K562 (cell line): Measurements from ENCODE around the gene PRDM8. TPM values are rescaled to one million over a fixed set of nuclear protein-coding genes. Genes with fewer than 3 reads are reported as not detected.
A peak's percentile ranks its signal among the peaks of the same experiment; 100 is the strongest.

Source experiments
- ATAC-seq: fragments of 200-7000 bp; cut with Tn5 transposase; 3 replicates; pipeline ENCODE4 v1.9.1; 2020; ENCODE audit warnings: moderate library complexity
- BruUV-seq: library from RNA; stranded (reverse); fragments of 400-500 nt; replicated peaks from 2 replicates; lab custom pipeline; 2021; lab: Mats Ljungman, UMichigan
- CTCF ChIA-PET: fragments of 300-600 bp; formaldehyde crosslinking; extraction: SDS; loops from one replicate; lab custom pipeline; 2021; ENCODE audit warnings: low intra/inter-chr PET ratio; lab: Yijun Ruan, JAX
- POLR2A ChIA-PET: fragments of 300-600, 350-650 bp; sonication (Branson Sonifier 250); formaldehyde crosslinking; extraction: SDS; loops from one replicate; lab custom pipeline; 2021; ENCODE audit warnings: antibody characterized with exemption, inconsistent platforms; lab: Yijun Ruan, JAX
- DNase-seq, 4 experiments: peaks; one replicate each; pipeline versions ENCODE4 v3.0.0 to v3.0.0-alpha.2; 2011 to 2018; ENCODE audit warnings: low spot score in 3 of 4, mixed read lengths in 3 of 4; ENCODE audit errors: extremely low read depth in 1 of 4
- FAIRE-seq: peaks from 2 replicates; lab custom pipeline; 2011; peaks lifted over from hg19 to GRCh38; lab: Jason Lieb, UNC
- H2AFZ ChIP-seq: 2 replicates; pipeline ENCODE4 v1.6.0; 2011; ENCODE audit warnings: low read depth, low read length, control low read depth, inconsistent platforms
- H3K27ac ChIP-seq: fragments of 200-600 bp; 3 replicates; pipeline ENCODE4 v1.8.0; 2011; ENCODE audit warnings: low read depth, mild to moderate bottlenecking, control low read depth, inconsistent platforms, low read length, moderate library complexity, mixed read lengths; ENCODE audit errors: extremely low read depth
- H3K27me3 ChIP-seq, 2 experiments: fragments of 300-600 bp in 1 of 2; 2 replicates in 1 of 2; 3 replicates in 1 of 2; pipeline versions ENCODE4 v1.6.0 to v1.8.0; 2011; ENCODE audit warnings: inconsistent platforms in 2 of 2, low read length in 2 of 2, mild to moderate bottlenecking in 1 of 2, mixed read lengths in 1 of 2, moderate library complexity in 1 of 2; ENCODE audit not compliant: control insufficient read depth in 2 of 2, insufficient read depth in 2 of 2
- H3K36me3 ChIP-seq: fragments of 300-600 bp; 3 replicates; pipeline ENCODE4 v1.8.0; 2011; ENCODE audit warnings: mild to moderate bottlenecking, low read length, inconsistent platforms; ENCODE audit not compliant: control insufficient read depth, insufficient read depth
- H3K4me1 ChIP-seq, 2 experiments: fragments of 200-600 bp in 1 of 2; replicated peaks in 1 of 2; 2 replicates in 1 of 2; 3 replicates in 1 of 2; pipeline versions ENCODE4 v1.5.1 to v1.8.0; 2011; ENCODE audit warnings: inconsistent platforms in 2 of 2, low read length in 2 of 2, mild to moderate bottlenecking in 1 of 2, mixed read lengths in 1 of 2, moderate library complexity in 1 of 2; ENCODE audit not compliant: control insufficient read depth in 2 of 2, insufficient read depth in 2 of 2
- H3K4me2 ChIP-seq: 2 replicates; pipeline ENCODE4 v1.6.1; 2011; ENCODE audit warnings: low read length, control low read depth, inconsistent platforms, mixed read lengths; ENCODE audit not compliant: insufficient read depth
- H3K4me3 ChIP-seq: fragments of 200-600 bp; sonication (generic), shearing (Covaris generic); 2 replicates; pipeline ENCODE4 v1.5.1; 2016; ENCODE audit warnings: control low read depth, inconsistent platforms
- H3K79me2 ChIP-seq: fragments of 200-600 bp; 3 replicates; pipeline ENCODE4 v1.8.0; 2011; ENCODE audit warnings: low read length, inconsistent platforms; ENCODE audit not compliant: control insufficient read depth, insufficient read depth
- H3K9ac ChIP-seq, 2 experiments: 2 replicates each; pipeline versions ENCODE4 v1.6.0 to v1.6.1; 2011; ENCODE audit warnings: low read depth in 2 of 2, low read length in 2 of 2, control low read depth in 1 of 2, inconsistent platforms in 1 of 2, mild to moderate bottlenecking in 1 of 2, mixed read lengths in 1 of 2; ENCODE audit not compliant: insufficient read depth in 1 of 2
- H3K9me1 ChIP-seq: one replicate; pipeline ENCODE4 v1.6.0; 2011; ENCODE audit warnings: inconsistent platforms, mild to moderate bottlenecking, low read length, moderate library complexity; ENCODE audit not compliant: control insufficient read depth, insufficient read depth
- H3K9me3 ChIP-seq: replicated peaks from 2 replicates; pipeline ENCODE4 v1.5.1; 2011; ENCODE audit warnings: low read depth, low read length, inconsistent platforms; ENCODE audit not compliant: control insufficient read depth, insufficient read depth
- H4K20me1 ChIP-seq: replicated peaks from 2 replicates; pipeline ENCODE4 v1.6.1; 2011; ENCODE audit warnings: low read length, inconsistent platforms, mixed read lengths; ENCODE audit not compliant: control insufficient read depth, insufficient read depth
- CEBPG ChIP-seq, 3 experiments: fragments of 200-800 bp in 1 of 3; sonication (Bioruptor generic) in 1 of 3; sonication (generic) in 1 of 3; formaldehyde crosslinking in 1 of 3; IDR thresholded peaks in 2 of 3; conservative IDR thresholded peaks in 1 of 3; 2 replicates each; pipeline versions ENCODE4 v1.6.1 to v1.8.0; 2016 to 2022; ENCODE audit warnings: missing compliant biosample characterization in 2 of 3, missing genetic modification characterization in 2 of 3, mild to moderate bottlenecking in 1 of 3, missing genetic modification reagents in 1 of 3
- CREB5 ChIP-seq: fragments of 250-450 bp; sonication (Bioruptor Pico); IDR thresholded peaks from 2 replicates; pipeline ENCODE4 v1.5.0; 2020; ENCODE audit warnings: mild to moderate bottlenecking
- ERF ChIP-seq: fragments of 450-650 bp; formaldehyde crosslinking; IDR thresholded peaks from 2 replicates; pipeline ENCODE4 v1.4.0; 2020; ENCODE audit warnings: mild to moderate bottlenecking, mixed read lengths
- NFATC3 ChIP-seq: fragments of 450-650 bp; IDR thresholded peaks from 2 replicates; pipeline ENCODE4 v1.6.1; 2017; ENCODE audit warnings: mild to moderate bottlenecking
- PTRF ChIP-seq: fragments of 450-650 bp; IDR thresholded peaks from 2 replicates; pipeline ENCODE4 v1.6.1; 2016; ENCODE audit warnings: mild to moderate bottlenecking, missing genetic modification characterization, missing compliant biosample characterization
- SFPQ ChIP-seq: fragments of 200-400 bp; formaldehyde crosslinking; IDR thresholded peaks from 2 replicates; pipeline ENCODE4 v1.6.1; 2017; ENCODE audit warnings: mild to moderate bottlenecking, low read depth, low read length, moderate library complexity
- ZNF449 ChIP-seq: fragments of 250-450 bp; sonication (Bioruptor Pico); IDR thresholded peaks from 2 replicates; pipeline ENCODE4 v1.8.0; 2022; ENCODE audit warnings: moderate library complexity, mild to moderate bottlenecking, inconsistent platforms
- WGBS: fragments of 100-300 bp; shearing (Covaris generic); methylation state at CpG from one replicate; pipeline ENCODE4 v1.1.6; 2016; ENCODE audit warnings: low coverage, mixed read lengths; ENCODE audit not compliant: insufficient coverage; ENCODE audit errors: missing lambda C conversion rate; 5-methylcytosine and 5-hydroxymethylcytosine counted together
- in situ Hi-C: fragments of 300-500 bp; cut with MboI; formaldehyde crosslinking; loops from 4 replicates; pipeline ENCODE4 v1.15.0; 2018; ENCODE audit warnings: inconsistent platforms, mixed read lengths
- intact Hi-C: fragments of 100-400 bp; cut with micrococcal nuclease; formaldehyde crosslinking; loops from 2 replicates; pipeline ENCODE4 v1.14.2; 2022
- polyA plus RNA-seq, 8 experiments: library from polyadenylated mRNA; depleted of rRNA in 4 of 8; stranded (reverse) in 5 of 8; unstranded in 3 of 8; fragments of >200 nt; fragmentation: Nextera tagmentation in 2 of 8; fragmentation: Illumina TruSeq in 1 of 8; extraction: Ambion mirVana in 2 of 8; extraction: Trizol in 1 of 8; gene quantifications; 2 replicates each; pipeline versions ENCODE4 v1.2.1 to v1.2.3, GENCODE V29; 2011 to 2014; ENCODE audit warnings: inconsistent platforms in 1 of 8, missing spikeins in 1 of 8
- total RNA-seq, 7 experiments: library from RNA; depleted of rRNA in 6 of 7; stranded (reverse); fragments of >200 nt in 6 of 7; fragmentation: Illumina TruSeq in 2 of 7; extraction: Trizol in 2 of 7; gene quantifications; 2 replicates each; pipeline versions ENCODE4 v1.2.1 to v1.2.3, GENCODE V29; 2011 to 2021; ENCODE audit warnings: low replicate concordance in 1 of 7
- TF ChIP-seq, protein P1 (sequence below): fragments of 450-650 bp; formaldehyde crosslinking; IDR thresholded peaks from 2 replicates; pipeline ENCODE4 v1.4.0; 2020; ENCODE audit warnings: mild to moderate bottlenecking, moderate library complexity
- TF ChIP-seq, protein P2 (sequence below): sonication (generic); formaldehyde crosslinking; IDR thresholded peaks from 2 replicates; pipeline ENCODE4 v1.8.1; 2023; ENCODE audit warnings: mild to moderate bottlenecking, missing genetic modification reagents, moderate library complexity
- TF ChIP-seq, protein P3 (sequence below): fragments of 250-450 bp; sonication (Bioruptor Pico); IDR thresholded peaks from 2 replicates; pipeline ENCODE4 v1.8.0; 2021; ENCODE audit warnings: moderate library complexity, mild to moderate bottlenecking, inconsistent platforms

Gene PRDM8
- total and polyA plus RNA-seq, 9 of the 15 experiments (the other 6 are each of a cell fraction or from before 2014, with no cell fraction given): 0.40 TPM; not detected in 8

DNA sequence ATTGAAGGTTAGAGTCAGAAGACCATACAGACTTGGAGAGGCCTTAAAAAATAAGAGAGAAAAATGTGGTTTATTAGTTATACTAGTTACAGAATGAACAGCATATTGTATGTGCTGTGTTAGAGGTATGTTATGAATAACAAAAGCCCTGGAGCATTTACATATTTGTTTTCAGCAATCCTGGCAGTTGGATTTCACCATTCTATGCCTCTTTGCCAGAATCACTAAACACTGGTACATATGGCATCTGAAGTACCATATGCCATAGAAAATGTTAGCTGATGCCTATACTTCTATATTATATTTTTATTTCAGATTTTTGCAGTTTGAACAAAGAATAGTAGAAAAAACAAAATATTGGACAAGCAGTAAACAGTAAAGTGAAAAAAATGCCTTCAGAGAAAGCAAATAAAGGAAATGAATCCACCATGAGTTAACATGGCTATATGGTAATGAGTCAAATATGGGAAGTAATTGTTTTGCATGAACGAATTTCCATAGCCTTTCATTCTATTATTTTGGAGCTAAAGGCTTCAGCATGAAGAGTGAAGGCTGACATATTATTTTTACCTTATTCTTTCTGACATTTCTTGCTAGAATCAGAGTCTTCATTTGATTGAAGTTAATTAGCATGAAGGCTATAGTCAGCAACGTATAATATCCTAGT is 41.9 kb upstream of the PRDM8 start:
- ATAC-seq (no peak), FAIRE-seq (no peak), DNase-seq (no peak)
- H3K79me2 ChIP-seq: no peaks in the 10 kb centered on the region
- peaks cover 0 to 7% of the 10 kb centered on the region in 2 experiments; a peak in 1 of 5 replicates for H3K4me1 ChIP-seq
- intact Hi-C loops (no loop called here), in situ Hi-C loops (no loop called here)
- H3K4me3 ChIP-seq: no peak overlapping the region
- ChIA-PET POLR2A (no interaction called here), CTCF (no interaction called here)
- no peaks in the 10 kb centered on the region for H3K36me3 ChIP-seq
- no peaks in the 10 kb centered on the region for H3K9me3 ChIP-seq
- WGBS: 19% methylated on average over 2 of the region's 2 CpGs
- H3K27ac ChIP-seq: no peak overlapping the region
- H3K9me1 ChIP-seq: no peaks in the 10 kb centered on the region
- H4K20me1 ChIP-seq: no peaks in the 10 kb centered on the region
- H3K27me3 ChIP-seq: no peaks in the 10 kb centered on the region
- BruUV-seq: no TSS peak
- no peak overlapping the region for H3K4me2 ChIP-seq
- H2AFZ ChIP-seq: peak overlapping the region; percentile 61
- H3K9ac ChIP-seq: no peak overlapping the region
- no peak for TF ChIP-seq CREB5
- TF ChIP-seq PTRF (tag): no peak
- TF ChIP-seq, protein P1, sequence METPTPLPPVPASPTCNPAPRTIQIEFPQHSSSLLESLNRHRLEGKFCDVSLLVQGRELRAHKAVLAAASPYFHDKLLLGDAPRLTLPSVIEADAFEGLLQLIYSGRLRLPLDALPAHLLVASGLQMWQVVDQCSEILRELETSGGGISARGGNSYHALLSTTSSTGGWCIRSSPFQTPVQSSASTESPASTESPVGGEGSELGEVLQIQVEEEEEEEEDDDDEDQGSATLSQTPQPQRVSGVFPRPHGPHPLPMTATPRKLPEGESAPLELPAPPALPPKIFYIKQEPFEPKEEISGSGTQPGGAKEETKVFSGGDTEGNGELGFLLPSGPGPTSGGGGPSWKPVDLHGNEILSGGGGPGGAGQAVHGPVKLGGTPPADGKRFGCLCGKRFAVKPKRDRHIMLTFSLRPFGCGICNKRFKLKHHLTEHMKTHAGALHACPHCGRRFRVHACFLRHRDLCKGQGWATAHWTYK: no peak
- no peak for TF ChIP-seq ERF
- TF ChIP-seq ZNF449 (CRISPR knock-in tag): no peak
- TF ChIP-seq SFPQ: no peak
- no peak for TF ChIP-seq CEBPG (CRISPR knock-in tag; IDR thresholded peaks at IDR 0.05)
- no peak for TF ChIP-seq CEBPG (tag; conservative IDR thresholded peaks at IDR 0.05 in 1 of 2, IDR thresholded peaks at IDR 0.05 in 1 of 2)
- TF ChIP-seq, protein P2, sequence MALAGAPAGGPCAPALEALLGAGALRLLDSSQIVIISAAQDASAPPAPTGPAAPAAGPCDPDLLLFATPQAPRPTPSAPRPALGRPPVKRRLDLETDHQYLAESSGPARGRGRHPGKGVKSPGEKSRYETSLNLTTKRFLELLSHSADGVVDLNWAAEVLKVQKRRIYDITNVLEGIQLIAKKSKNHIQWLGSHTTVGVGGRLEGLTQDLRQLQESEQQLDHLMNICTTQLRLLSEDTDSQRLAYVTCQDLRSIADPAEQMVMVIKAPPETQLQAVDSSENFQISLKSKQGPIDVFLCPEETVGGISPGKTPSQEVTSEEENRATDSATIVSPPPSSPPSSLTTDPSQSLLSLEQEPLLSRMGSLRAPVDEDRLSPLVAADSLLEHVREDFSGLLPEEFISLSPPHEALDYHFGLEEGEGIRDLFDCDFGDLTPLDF: no peak
- no peak for TF ChIP-seq NFATC3
- TF ChIP-seq, protein P3, sequence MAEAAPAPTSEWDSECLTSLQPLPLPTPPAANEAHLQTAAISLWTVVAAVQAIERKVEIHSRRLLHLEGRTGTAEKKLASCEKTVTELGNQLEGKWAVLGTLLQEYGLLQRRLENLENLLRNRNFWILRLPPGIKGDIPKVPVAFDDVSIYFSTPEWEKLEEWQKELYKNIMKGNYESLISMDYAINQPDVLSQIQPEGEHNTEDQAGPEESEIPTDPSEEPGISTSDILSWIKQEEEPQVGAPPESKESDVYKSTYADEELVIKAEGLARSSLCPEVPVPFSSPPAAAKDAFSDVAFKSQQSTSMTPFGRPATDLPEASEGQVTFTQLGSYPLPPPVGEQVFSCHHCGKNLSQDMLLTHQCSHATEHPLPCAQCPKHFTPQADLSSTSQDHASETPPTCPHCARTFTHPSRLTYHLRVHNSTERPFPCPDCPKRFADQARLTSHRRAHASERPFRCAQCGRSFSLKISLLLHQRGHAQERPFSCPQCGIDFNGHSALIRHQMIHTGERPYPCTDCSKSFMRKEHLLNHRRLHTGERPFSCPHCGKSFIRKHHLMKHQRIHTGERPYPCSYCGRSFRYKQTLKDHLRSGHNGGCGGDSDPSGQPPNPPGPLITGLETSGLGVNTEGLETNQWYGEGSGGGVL (CRISPR knock-in tag): no peak
